OCI-LY3 (cell line): ENCODE data around the gene TRPM1.

ENCODE experiments used
- EZH2phosphoT487 ChIP-seq: fragments of 200-600 bp; shearing (Covaris generic); IDR thresholded peaks from 2 replicates; pipeline ENCODE4 v1.6.1; 2018; ENCODE audit warnings: antibody characterized with exemption, mixed run types, low read depth
- TF ChIP-seq, protein P1 (sequence below): fragments of 200-600, 300-600 bp; sonication (generic); IDR thresholded peaks from 2 replicates; pipeline ENCODE4 v1.5.1; 2014; ENCODE audit warnings: antibody characterized with exemption, low read length, low read depth

DNA sequence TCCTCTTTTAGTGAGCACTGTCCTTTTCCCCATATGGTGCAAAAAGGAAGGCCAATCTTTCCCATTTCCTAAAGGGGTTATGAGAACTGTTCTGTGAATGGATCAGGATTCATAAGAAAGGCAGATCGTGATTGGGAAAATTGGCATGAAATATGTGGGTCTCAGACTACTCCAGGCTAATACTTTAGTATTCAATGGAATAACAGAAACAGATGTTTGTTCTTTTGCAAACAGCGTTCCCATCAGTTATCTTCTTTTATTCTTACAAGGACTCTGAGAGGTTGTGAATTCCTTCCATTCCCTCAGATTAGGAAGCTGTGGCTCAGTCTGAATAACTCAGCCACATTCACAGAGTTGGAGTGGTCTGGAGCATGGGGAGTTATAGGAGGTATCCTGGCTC, 58.8 kb downstream of the TRPM1 start:
- TF ChIP-seq, protein P1, sequence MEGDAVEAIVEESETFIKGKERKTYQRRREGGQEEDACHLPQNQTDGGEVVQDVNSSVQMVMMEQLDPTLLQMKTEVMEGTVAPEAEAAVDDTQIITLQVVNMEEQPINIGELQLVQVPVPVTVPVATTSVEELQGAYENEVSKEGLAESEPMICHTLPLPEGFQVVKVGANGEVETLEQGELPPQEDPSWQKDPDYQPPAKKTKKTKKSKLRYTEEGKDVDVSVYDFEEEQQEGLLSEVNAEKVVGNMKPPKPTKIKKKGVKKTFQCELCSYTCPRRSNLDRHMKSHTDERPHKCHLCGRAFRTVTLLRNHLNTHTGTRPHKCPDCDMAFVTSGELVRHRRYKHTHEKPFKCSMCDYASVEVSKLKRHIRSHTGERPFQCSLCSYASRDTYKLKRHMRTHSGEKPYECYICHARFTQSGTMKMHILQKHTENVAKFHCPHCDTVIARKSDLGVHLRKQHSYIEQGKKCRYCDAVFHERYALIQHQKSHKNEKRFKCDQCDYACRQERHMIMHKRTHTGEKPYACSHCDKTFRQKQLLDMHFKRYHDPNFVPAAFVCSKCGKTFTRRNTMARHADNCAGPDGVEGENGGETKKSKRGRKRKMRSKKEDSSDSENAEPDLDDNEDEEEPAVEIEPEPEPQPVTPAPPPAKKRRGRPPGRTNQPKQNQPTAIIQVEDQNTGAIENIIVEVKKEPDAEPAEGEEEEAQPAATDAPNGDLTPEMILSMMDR = no peak
- no peak for TF ChIP-seq EZH2phosphoT487
